ENCODE measurements around the gene C7.
"Not testable (repeated sequence)": the region's sequence is repeated elsewhere in the genome, so short reads cannot be mapped to it uniquely, and the experiment has no call there.

C7 gene

GRCh38 chr5:41003670-41004376 lies 94.5 kb downstream of the C7 start:
- Histone ChIP-seq H3K36me3 (ENCODE audit: control insufficient read depth, insufficient read depth, low read length) (no peaks in the 10 kb centered on the region), H3K27me3 (replicated peaks; ENCODE audit: control insufficient read depth, insufficient read depth, low read length, poor library complexity, severe bottlenecking) (no peaks in the 10 kb centered on the region), H3K4me3 (ENCODE audit: insufficient read depth, low read depth, low read length, poor library complexity, severe bottlenecking) (no peak overlapping the region), H3K4me1 (ENCODE audit: control insufficient read depth, insufficient read depth, low read length, poor library complexity, severe bottlenecking) (no peaks in the 10 kb centered on the region), H3K27ac (ENCODE audit: insufficient read depth, low read length, poor library complexity, severe bottlenecking) (no peak overlapping the region), H3K9me3 (ENCODE audit: control insufficient read depth, low read length) (no peaks in the 10 kb centered on the region)
- DNase-seq, result no peak

- Histone ChIP-seq H3K4me1 (ENCODE audit: control insufficient read depth, insufficient read depth, low read length, poor library complexity, severe bottlenecking) (no peaks in the 10 kb centered on the region), H3K27me3 (replicated peaks; ENCODE audit: control insufficient read depth, insufficient read depth, low read length, poor library complexity, severe bottlenecking) (no peaks in the 10 kb centered on the region), H3K36me3 (ENCODE audit: control insufficient read depth, insufficient read depth, low read length) (no peaks in the 10 kb centered on the region), H3K9me3 (ENCODE audit: control insufficient read depth, low read length) (no peaks in the 10 kb centered on the region), H3K4me3 (ENCODE audit: insufficient read depth, low read depth, low read length, poor library complexity, severe bottlenecking) (no peak overlapping the region), H3K27ac (ENCODE audit: insufficient read depth, low read length, poor library complexity, severe bottlenecking) (no peak overlapping the region)
- no peak for DNase-seq
Observed at GRCh38 chr5:41004931-41005330, 95.6 kb downstream of the C7 start.

GRCh38 chr5:41009232-41009631 lies 99.9 kb downstream of the C7 start:
- H3K27ac ChIP-seq (ENCODE audit: insufficient read depth, low read length, poor library complexity, severe bottlenecking), result no peak overlapping the region

GRCh38 chr5:41010572-41010971 lies 101.3 kb downstream of the C7 start:
- H3K9me3 ChIP-seq (ENCODE audit: control insufficient read depth, low read length), result no peaks in the 10 kb centered on the region
- H3K36me3 ChIP-seq (ENCODE audit: control insufficient read depth, insufficient read depth, low read length), result no peaks in the 10 kb centered on the region
- H3K4me1 ChIP-seq (ENCODE audit: control insufficient read depth, insufficient read depth, low read length, poor library complexity, severe bottlenecking), result no peaks in the 10 kb centered on the region
- no peak overlapping the region for H3K27ac ChIP-seq (ENCODE audit: insufficient read depth, low read length, poor library complexity, severe bottlenecking)
- DNase-seq, result no peak
- H3K27me3 ChIP-seq (replicated peaks; ENCODE audit: control insufficient read depth, insufficient read depth, low read length, poor library complexity, severe bottlenecking), result no peaks in the 10 kb centered on the region
- no peak overlapping the region for H3K4me3 ChIP-seq (ENCODE audit: insufficient read depth, low read depth, low read length, poor library complexity, severe bottlenecking)

More at GRCh38 chr5:41009232-41009631, 99.9 kb downstream of the C7 start:
- H3K9me3 ChIP-seq (ENCODE audit: control insufficient read depth, low read length), result no peaks in the 10 kb centered on the region
- no peaks in the 10 kb centered on the region for H3K27me3 ChIP-seq (replicated peaks; ENCODE audit: control insufficient read depth, insufficient read depth, low read length, poor library complexity, severe bottlenecking)
- no peak overlapping the region for H3K4me3 ChIP-seq (ENCODE audit: insufficient read depth, low read depth, low read length, poor library complexity, severe bottlenecking)
- DNase-seq, result no peak
- H3K36me3 ChIP-seq (ENCODE audit: control insufficient read depth, insufficient read depth, low read length), result no peaks in the 10 kb centered on the region
- no peaks in the 10 kb centered on the region for H3K4me1 ChIP-seq (ENCODE audit: control insufficient read depth, insufficient read depth, low read length, poor library complexity, severe bottlenecking)

GRCh38 chr5:41012318-41012717 lies 103.0 kb downstream of the C7 start:
- Histone ChIP-seq H3K27me3 (replicated peaks; ENCODE audit: control insufficient read depth, insufficient read depth, low read length, poor library complexity, severe bottlenecking) (no peaks in the 10 kb centered on the region), H3K4me3 (ENCODE audit: insufficient read depth, low read depth, low read length, poor library complexity, severe bottlenecking) (no peak overlapping the region), H3K27ac (ENCODE audit: insufficient read depth, low read length, poor library complexity, severe bottlenecking) (no peak overlapping the region), H3K36me3 (ENCODE audit: control insufficient read depth, insufficient read depth, low read length) (no peaks in the 10 kb centered on the region), H3K9me3 (ENCODE audit: control insufficient read depth, low read length) (no peaks in the 10 kb centered on the region), H3K4me1 (ENCODE audit: control insufficient read depth, insufficient read depth, low read length, poor library complexity, severe bottlenecking) (no peaks in the 10 kb centered on the region)
- DNase-seq, result no peak

- DNase-seq; H3K36me3 ChIP-seq (ENCODE audit: control insufficient read depth, insufficient read depth, low read length); H3K4me3 ChIP-seq (ENCODE audit: insufficient read depth, low read depth, low read length, poor library complexity, severe bottlenecking); H3K9me3 ChIP-seq (ENCODE audit: control insufficient read depth, low read length); H3K4me1 ChIP-seq (ENCODE audit: control insufficient read depth, insufficient read depth, low read length, poor library complexity, severe bottlenecking); H3K27me3 ChIP-seq (replicated peaks; ENCODE audit: control insufficient read depth, insufficient read depth, low read length, poor library complexity, severe bottlenecking); H3K27ac ChIP-seq (ENCODE audit: insufficient read depth, low read length, poor library complexity, severe bottlenecking): not testable (repeated sequence)
Observed at GRCh38 chr5:41022600-41022999, 113.3 kb downstream of the C7 start.

All from effector memory CD4-positive, alpha-beta T cell (primary cell).